AG09319 (cell line): Measurements from ENCODE around the gene TPK1.

Source experiments
- DNase-seq: peaks from one replicate; pipeline ENCODE4 v3.0.0-alpha.2; 2010; ENCODE audit warnings: low read depth; ENCODE audit errors: extremely low read depth
- TF ChIP-seq, protein P1 (sequence below): IDR thresholded peaks from 2 replicates; pipeline ENCODE4 v1.5.1; 2011; ENCODE audit warnings: low read depth, mild to moderate bottlenecking, inconsistent platforms, low read length, moderate library complexity

Gene TPK1

GRCh38 chr7:144835652-144836544, at the start of gene TPK1:
Gene TPK1, minus strand, starts transcription at chr7:144836053. Its CDS starts 451 bp downstream, at chr7:144835602.
- peak; percentile 81 for DNase-seq
- TF ChIP-seq, protein P1, sequence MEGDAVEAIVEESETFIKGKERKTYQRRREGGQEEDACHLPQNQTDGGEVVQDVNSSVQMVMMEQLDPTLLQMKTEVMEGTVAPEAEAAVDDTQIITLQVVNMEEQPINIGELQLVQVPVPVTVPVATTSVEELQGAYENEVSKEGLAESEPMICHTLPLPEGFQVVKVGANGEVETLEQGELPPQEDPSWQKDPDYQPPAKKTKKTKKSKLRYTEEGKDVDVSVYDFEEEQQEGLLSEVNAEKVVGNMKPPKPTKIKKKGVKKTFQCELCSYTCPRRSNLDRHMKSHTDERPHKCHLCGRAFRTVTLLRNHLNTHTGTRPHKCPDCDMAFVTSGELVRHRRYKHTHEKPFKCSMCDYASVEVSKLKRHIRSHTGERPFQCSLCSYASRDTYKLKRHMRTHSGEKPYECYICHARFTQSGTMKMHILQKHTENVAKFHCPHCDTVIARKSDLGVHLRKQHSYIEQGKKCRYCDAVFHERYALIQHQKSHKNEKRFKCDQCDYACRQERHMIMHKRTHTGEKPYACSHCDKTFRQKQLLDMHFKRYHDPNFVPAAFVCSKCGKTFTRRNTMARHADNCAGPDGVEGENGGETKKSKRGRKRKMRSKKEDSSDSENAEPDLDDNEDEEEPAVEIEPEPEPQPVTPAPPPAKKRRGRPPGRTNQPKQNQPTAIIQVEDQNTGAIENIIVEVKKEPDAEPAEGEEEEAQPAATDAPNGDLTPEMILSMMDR = no peak

DNA sequence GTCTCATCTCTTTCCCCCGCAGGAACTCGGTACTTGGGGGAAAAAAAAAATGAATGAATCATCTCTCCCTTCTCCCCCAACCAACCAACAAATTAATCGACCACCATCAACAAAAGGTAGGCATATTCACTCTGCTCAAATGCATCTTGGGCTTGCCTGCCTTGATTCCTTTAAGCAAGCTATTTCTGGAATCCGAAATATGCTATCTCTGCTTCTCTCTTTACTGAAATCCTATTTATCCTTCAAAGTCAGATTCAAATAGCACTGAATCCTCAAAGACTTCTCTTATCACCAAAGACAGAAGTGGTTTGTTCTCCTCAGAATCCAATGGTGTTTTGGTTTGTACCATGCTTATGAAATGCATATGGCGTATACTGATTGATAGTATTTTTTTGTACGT, 49.6 kb upstream of the TPK1 start:
- DNase-seq = no peak
- TF ChIP-seq, protein P1 = no peak

DNA sequence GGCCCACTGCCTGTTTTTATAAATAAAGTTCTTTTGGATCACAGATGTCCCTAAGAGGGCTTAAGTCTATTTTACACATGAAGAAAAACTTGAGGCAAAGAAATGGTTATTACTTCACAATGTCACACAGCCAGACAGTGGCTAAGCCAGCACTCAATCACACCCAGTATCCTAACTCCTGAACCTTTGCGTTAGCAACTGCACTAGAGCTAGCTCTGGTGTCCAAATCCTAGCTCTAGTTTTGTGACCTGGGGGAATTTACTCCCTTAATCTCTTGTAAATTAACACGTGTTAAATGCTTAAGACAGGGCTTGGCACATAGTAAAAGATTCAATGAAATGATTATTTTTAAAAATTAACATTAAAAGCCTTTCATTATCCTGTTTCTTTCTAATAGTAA, 49.0 kb upstream of the TPK1 start:
- TF ChIP-seq, protein P1 = no peak
- DNase-seq = no peak

DNA sequence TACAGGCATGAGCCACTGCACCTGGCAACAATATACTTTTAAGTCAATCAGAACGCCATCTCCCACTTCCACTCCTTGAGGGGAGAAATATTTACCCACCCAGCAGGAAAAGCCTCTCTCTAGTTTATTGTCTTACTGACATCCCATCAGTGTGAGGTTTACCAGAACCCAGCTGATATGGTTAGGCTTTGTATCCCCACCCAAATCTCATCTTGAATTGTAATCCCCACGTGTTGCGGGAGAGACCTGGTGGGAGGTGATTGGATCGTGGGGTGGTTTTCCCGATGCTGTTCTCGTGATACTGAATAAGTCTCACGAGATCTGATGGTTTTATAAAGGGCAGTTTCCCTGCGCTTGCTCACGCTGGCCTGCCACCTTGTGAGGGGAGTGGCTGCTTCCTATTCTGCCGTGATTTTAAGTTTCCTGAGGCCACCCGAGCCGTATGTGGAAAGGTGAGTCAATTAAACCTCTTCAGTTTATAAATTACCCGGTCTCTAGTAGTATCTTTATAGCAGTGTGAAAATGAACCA, 37.5 kb upstream of the TPK1 start:
- DNase-seq = no peak
- TF ChIP-seq, protein P1 = no peak

- no peak for DNase-seq
- TF ChIP-seq, protein P1 = no peak
Observed at GRCh38 chr7:144869082-144869481, 33.2 kb upstream of the TPK1 start.

GRCh38 chr7:144866189-144866588, 30.3 kb upstream of the TPK1 start:
- TF ChIP-seq, protein P1 = no peak
- DNase-seq = no peak

GRCh38 chr7:144863320-144863647, 27.4 kb upstream of the TPK1 start:
- no peak for DNase-seq
- TF ChIP-seq, protein P1 = no peak
